Tibial nerve (tissue), 4 donors: Measurements from ENCODE around the gene CIART. TPM values are rescaled to one million over a fixed set of nuclear protein-coding genes. Genes with fewer than 3 reads are reported as not detected.
A peak's percentile ranks its signal among the peaks of the same experiment; 100 is the strongest.

Source experiments
- DNase-seq, 2 donors: peaks; one replicate each; pipeline ENCODE4 v3.0.0-alpha.2; 2019; ENCODE audit warnings: low spot score in 2 of 2
- H3K27ac ChIP-seq, 4 donors: fragments of 200-600 bp; sonication (generic) in 3 of 4; one replicate each; pipeline ENCODE4 v1.5.1; 2017 to 2019; ENCODE audit warnings: mild to moderate bottlenecking in 1 of 4
- H3K27me3 ChIP-seq, 2 donors: fragments of 200-600 bp; sonication (generic) in 1 of 2; one replicate each; pipeline versions ENCODE4 v1.5.1 to v1.6.0; 2017 to 2019
- H3K36me3 ChIP-seq, 3 donors: fragments of 200-600 bp; sonication (generic); one replicate each; pipeline ENCODE4 v1.5.1; 2018 to 2019
- H3K4me1 ChIP-seq, 4 donors: fragments of 200-600 bp; sonication (generic) in 3 of 4; one replicate each; pipeline ENCODE4 v1.5.1; 2017 to 2019
- H3K4me3 ChIP-seq, 4 donors: fragments of 200-600 bp; sonication (generic) in 3 of 4; one replicate each; pipeline ENCODE4 v1.5.1; 2017 to 2019; ENCODE audit warnings: mild to moderate bottlenecking in 1 of 4, moderate library complexity in 1 of 4
- H3K9me3 ChIP-seq, 4 donors: fragments of 200-600 bp; sonication (generic) in 3 of 4; one replicate each; pipeline ENCODE4 v1.5.1; 2017 to 2019
- EP300 ChIP-seq, 2 donors: sonication (generic); formaldehyde crosslinking; IDR thresholded peaks; one replicate each; pipeline ENCODE4 v1.6.1; 2017; ENCODE audit warnings: antibody characterized with exemption in 2 of 2, mild to moderate bottlenecking in 1 of 2
- POLR2A ChIP-seq, 2 donors: fragments of 450-650 bp; IDR thresholded peaks; one replicate each; pipeline ENCODE4 v1.6.1; 2017; ENCODE audit warnings: antibody characterized with exemption in 2 of 2, mild to moderate bottlenecking in 2 of 2, moderate library complexity in 2 of 2
- WGBS, 2 donors: methylation state at CpG; one replicate each; pipeline ENCODE4 v1.1.5; 2018; 5-methylcytosine and 5-hydroxymethylcytosine counted together
- total RNA-seq, 4 donors: library from RNA; depleted of rRNA; stranded (reverse); fragments of >200 nt; gene quantifications; one replicate each; pipeline ENCODE4 v1.1.0, GENCODE V29; 2016
- TF ChIP-seq, protein P1 (sequence below), 5 experiments: fragments of 200-600 bp in 3 of 5; fragments of 450-650 bp in 2 of 5; sonication (generic) in 3 of 5; IDR thresholded peaks; one replicate each; pipeline ENCODE4 v1.5.1; 2016 to 2019; ENCODE audit warnings: antibody characterized with exemption in 5 of 5, mild to moderate bottlenecking in 3 of 5, moderate library complexity in 2 of 5

CIART gene
- total RNA-seq, 4 donors from 2014 or later = 2.7 to 12.8 (median 6.4) TPM

GRCh38 chr1:150269451-150269850 is 12.9 kb upstream of the CIART start:
- WGBS, 2 donors = 26 to 29% methylated on average over 10 of the region's 10 CpGs
- DNase-seq = no peak
- TF ChIP-seq POLR2A (IDR thresholded peaks at IDR 0.05) (no peak), EP300 (IDR thresholded peaks at IDR 0.05) (no peak)
- TF ChIP-seq, protein P1, sequence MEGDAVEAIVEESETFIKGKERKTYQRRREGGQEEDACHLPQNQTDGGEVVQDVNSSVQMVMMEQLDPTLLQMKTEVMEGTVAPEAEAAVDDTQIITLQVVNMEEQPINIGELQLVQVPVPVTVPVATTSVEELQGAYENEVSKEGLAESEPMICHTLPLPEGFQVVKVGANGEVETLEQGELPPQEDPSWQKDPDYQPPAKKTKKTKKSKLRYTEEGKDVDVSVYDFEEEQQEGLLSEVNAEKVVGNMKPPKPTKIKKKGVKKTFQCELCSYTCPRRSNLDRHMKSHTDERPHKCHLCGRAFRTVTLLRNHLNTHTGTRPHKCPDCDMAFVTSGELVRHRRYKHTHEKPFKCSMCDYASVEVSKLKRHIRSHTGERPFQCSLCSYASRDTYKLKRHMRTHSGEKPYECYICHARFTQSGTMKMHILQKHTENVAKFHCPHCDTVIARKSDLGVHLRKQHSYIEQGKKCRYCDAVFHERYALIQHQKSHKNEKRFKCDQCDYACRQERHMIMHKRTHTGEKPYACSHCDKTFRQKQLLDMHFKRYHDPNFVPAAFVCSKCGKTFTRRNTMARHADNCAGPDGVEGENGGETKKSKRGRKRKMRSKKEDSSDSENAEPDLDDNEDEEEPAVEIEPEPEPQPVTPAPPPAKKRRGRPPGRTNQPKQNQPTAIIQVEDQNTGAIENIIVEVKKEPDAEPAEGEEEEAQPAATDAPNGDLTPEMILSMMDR (IDR thresholded peaks at IDR 0.05) = no peak

DNA sequence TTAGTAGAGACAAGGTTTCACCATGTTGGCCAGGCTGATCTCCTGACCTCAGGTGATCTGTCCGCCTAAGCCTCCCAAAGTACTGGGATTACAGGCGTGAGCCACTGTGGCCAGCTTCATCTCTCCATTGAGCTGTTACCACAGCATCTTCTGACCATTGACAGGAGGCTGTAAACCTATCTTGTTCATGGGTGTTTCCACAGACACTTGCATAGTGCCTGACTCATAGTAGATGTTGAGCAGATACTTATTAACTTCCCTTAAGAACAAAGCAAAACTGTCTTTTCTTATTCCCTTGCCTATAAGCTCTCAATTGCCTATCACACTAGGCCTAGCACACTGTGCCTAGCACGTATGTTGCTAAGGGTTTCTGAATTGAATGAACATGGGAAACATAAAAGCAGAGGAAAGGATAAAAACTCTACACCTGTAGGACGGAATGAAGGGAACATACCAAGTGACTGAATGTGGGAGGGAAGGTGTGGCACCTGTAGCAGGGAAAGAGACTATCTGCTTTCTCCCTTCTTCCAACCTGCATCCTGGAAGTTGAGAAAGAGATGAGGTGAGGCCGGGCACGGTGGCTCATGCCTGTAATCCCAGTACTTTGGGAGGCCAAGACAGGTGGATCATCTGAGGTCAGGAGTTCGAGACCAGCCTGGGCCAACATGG is 10.9 kb upstream of the CIART start:
- no peak for DNase-seq
- Histone ChIP-seq H3K9me3 (no peaks in the 10 kb centered on the region), H3K36me3 (peaks cover 0 to 9% (median 5%) of the 10 kb centered on the region in 3 donors), H3K27me3 (no peaks in the 10 kb centered on the region), H3K4me1 (peaks cover 0 to 46% (median 19%) of the 10 kb centered on the region in 4 donors), H3K27ac (peak overlapping the region; percentile 38 to 82 (median 62)), H3K4me3 (no peak overlapping the region)
- TF ChIP-seq, protein P1 (IDR thresholded peaks at IDR 0.05) = no peak
- no peak for TF ChIP-seq EP300 (IDR thresholded peaks at IDR 0.05)
- TF ChIP-seq POLR2A (IDR thresholded peaks at IDR 0.05) = no peak
- 94 to 95% methylated on average over 7 of the region's 7 CpGs for WGBS, 2 donors

More at GRCh38 chr1:150269451-150269850, 12.9 kb upstream of the CIART start:
- Histone ChIP-seq H3K4me3 (peak overlapping the region; percentile 59 to 99 (median 84)), H3K27me3 (no peaks in the 10 kb centered on the region), H3K9me3 (no peaks in the 10 kb centered on the region), H3K27ac (peak overlapping the region; percentile 76 to 99 (median 91)), H3K4me1 (peaks cover 0 to 46% (median 19%) of the 10 kb centered on the region in 4 donors), H3K36me3 (peaks cover 0 to 29% (median 18%) of the 10 kb centered on the region in 3 donors)

DNA sequence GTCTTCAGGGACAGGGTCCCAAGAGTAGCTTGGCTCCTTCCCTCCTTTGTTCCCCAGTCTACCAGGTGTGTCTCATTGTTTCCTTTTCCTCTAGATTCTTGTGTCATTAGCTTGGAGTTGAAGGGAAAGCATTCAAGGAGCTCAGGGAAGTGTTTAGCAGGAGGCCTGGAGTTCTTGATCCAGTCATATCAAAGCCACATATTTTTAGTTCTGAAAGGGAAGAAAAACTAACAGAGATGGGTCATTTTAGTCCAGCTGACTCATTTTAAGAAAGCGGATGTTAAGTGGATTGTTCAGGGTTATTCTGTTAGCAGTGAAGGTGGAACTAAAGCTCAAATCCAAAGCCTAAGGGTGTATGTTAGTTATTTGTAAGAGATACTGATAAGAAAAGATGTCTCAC is 9.0 kb upstream of the CIART start:
- no peaks in the 10 kb centered on the region for H3K9me3 ChIP-seq
- peak overlapping the region in 3 of 4 donors; percentile 45 to 82 (median 80) for H3K27ac ChIP-seq
- 39 to 59% methylated on average over 1 of the region's 1 CpG for WGBS, 2 donors
- H3K36me3 ChIP-seq = no peaks in the 10 kb centered on the region
- no peak for DNase-seq
- peaks cover 0 to 31% (median 7%) of the 10 kb centered on the region in 4 donors for H3K4me1 ChIP-seq
- H3K4me3 ChIP-seq = peak overlapping the region in 1 of 4 donors; percentile 30
- TF ChIP-seq, protein P1 (IDR thresholded peaks at IDR 0.05) = no peak
- TF ChIP-seq EP300 (IDR thresholded peaks at IDR 0.05) (no peak), POLR2A (IDR thresholded peaks at IDR 0.05) (no peak)
- H3K27me3 ChIP-seq = no peaks in the 10 kb centered on the region

GRCh38 chr1:150280138-150280707 is 2.1 kb upstream of the CIART start:
- TF ChIP-seq, protein P1 (IDR thresholded peaks at IDR 0.05) = no peak
- no peak for TF ChIP-seq POLR2A (IDR thresholded peaks at IDR 0.05)
- TF ChIP-seq EP300 (IDR thresholded peaks at IDR 0.05) = no peak
- Histone ChIP-seq H3K27me3 (no peaks in the 10 kb centered on the region), H3K4me1 (peaks cover 0 to 26% (median 9%) of the 10 kb centered on the region in 4 donors), H3K27ac (peak overlapping the region; percentile 78 to 90 (median 88)), H3K4me3 (no peak overlapping the region), H3K9me3 (no peaks in the 10 kb centered on the region), H3K36me3 (peaks cover 0 to 12% (median 0%) of the 10 kb centered on the region in 3 donors)
- 56 to 68% methylated on average over 6 of the region's 6 CpGs for WGBS, 2 donors
- DNase-seq = no peak

GRCh38 chr1:150281221-150281757 is 1.1 kb upstream of the CIART start:
- Histone ChIP-seq H3K27ac (peak overlapping the region; percentile 78 to 90 (median 88)), H3K36me3 (peaks cover 0 to 17% (median 0%) of the 10 kb centered on the region in 3 donors), H3K27me3 (no peaks in the 10 kb centered on the region), H3K4me3 (peak overlapping the region; percentile 40 to 68 (median 54)), H3K4me1 (peaks cover 0 to 26% (median 9%) of the 10 kb centered on the region in 4 donors), H3K9me3 (no peaks in the 10 kb centered on the region)
- WGBS, 2 donors = 2 to 3% methylated on average over 15 of the region's 15 CpGs
- TF ChIP-seq, protein P1 (IDR thresholded peaks at IDR 0.05) = peak; percentile 70 to 81 (median 73)
- no peak for TF ChIP-seq EP300 (IDR thresholded peaks at IDR 0.05)
- no peak for TF ChIP-seq POLR2A (IDR thresholded peaks at IDR 0.05)
- peak; percentile 60 to 82 for DNase-seq
